ENCODE data around the gene RASEF.

Gene RASEF

GRCh38 chr9:82969291-82969690 is 93.7 kb downstream of the RASEF start:
- no peak for TF ChIP-seq MAX (IDR thresholded peaks at IDR 0.05)
- TF ChIP-seq EP300 (IDR thresholded peaks at IDR 0.05; ENCODE audit: borderline replicate concordance): no peak
- TF ChIP-seq FOXM1 (IDR thresholded peaks at IDR 0.05; ENCODE audit: borderline replicate concordance, low read depth): no peak
- no peak for TF ChIP-seq EGR1 (IDR thresholded peaks at IDR 0.05)
- no peak for TF ChIP-seq YY1 (IDR thresholded peaks at IDR 0.05; ENCODE audit: low read depth)
- TF ChIP-seq USF1 (IDR thresholded peaks at IDR 0.05): no peak
- TF ChIP-seq NFIC (IDR thresholded peaks at IDR 0.05): no peak
- no peak for TF ChIP-seq CREB1 (IDR thresholded peaks at IDR 0.05; ENCODE audit: low read depth)
- no peak for TF ChIP-seq RAD21 (IDR thresholded peaks at IDR 0.05; ENCODE audit: low read depth)
- TF ChIP-seq CEBPB (IDR thresholded peaks at IDR 0.05): no peak
- TF ChIP-seq TAF1 (IDR thresholded peaks at IDR 0.05; ENCODE audit: low read depth): no peak
- TF ChIP-seq TEAD4 (IDR thresholded peaks at IDR 0.05): no peak

DNA sequence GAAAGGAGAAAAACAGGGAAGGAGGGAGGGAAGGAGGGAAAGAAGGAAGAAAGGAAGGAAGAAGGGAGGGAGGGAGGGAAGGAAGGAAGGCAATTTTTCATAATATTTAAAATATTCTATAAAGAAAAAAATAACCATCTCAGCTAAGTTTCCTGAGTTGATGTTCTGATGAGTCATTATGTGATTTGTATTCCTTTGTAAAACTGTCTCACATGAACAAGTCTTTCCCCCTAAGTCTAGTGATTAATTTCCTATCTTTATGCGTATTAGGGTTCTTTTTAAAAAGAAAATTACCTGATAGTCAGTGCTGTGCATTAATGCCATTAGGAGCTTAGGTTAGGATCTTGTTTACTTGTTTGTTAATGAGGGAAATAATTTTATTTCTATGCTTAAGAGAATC is 94.1 kb downstream of the RASEF start:
- TF ChIP-seq TAF1 (IDR thresholded peaks at IDR 0.05; ENCODE audit: low read depth): no peak
- TF ChIP-seq USF1 (IDR thresholded peaks at IDR 0.05): no peak

DNA sequence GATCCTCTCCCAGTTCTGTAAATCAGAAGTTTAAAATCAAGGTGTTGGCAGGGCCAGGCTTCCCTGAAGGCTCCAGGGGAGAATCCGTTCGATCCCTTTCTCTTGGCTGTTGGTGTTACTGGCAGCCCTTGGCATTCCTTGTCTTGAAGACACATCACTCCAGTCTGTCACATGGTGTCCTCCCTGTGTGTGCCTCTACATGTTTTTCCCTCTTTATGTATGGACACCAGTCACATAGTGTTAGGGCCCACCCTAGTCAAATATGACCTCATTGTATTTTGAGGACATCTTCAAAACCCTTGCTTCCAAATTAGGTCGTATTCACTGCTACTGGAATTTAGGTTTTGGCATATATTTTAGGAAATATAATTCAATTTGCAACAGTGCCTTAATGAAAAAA is 94.6 kb downstream of the RASEF start:
- TF ChIP-seq FOXM1 (IDR thresholded peaks at IDR 0.05; ENCODE audit: borderline replicate concordance, low read depth) (no peak), TCF12 (IDR thresholded peaks at IDR 0.05; ENCODE audit: low read depth) (no peak), MAX (IDR thresholded peaks at IDR 0.05) (no peak), NFIC (IDR thresholded peaks at IDR 0.05) (no peak), CEBPB (IDR thresholded peaks at IDR 0.05) (no peak), YY1 (IDR thresholded peaks at IDR 0.05; ENCODE audit: low read depth) (no peak), ZBTB7A (IDR thresholded peaks at IDR 0.05; ENCODE audit: low read depth) (no peak), TEAD4 (IDR thresholded peaks at IDR 0.05) (no peak), TAF1 (IDR thresholded peaks at IDR 0.05; ENCODE audit: low read depth) (no peak), CREB1 (IDR thresholded peaks at IDR 0.05; ENCODE audit: low read depth) (no peak), EP300 (IDR thresholded peaks at IDR 0.05; ENCODE audit: borderline replicate concordance) (no peak)
- TF ChIP-seq, protein P1, sequence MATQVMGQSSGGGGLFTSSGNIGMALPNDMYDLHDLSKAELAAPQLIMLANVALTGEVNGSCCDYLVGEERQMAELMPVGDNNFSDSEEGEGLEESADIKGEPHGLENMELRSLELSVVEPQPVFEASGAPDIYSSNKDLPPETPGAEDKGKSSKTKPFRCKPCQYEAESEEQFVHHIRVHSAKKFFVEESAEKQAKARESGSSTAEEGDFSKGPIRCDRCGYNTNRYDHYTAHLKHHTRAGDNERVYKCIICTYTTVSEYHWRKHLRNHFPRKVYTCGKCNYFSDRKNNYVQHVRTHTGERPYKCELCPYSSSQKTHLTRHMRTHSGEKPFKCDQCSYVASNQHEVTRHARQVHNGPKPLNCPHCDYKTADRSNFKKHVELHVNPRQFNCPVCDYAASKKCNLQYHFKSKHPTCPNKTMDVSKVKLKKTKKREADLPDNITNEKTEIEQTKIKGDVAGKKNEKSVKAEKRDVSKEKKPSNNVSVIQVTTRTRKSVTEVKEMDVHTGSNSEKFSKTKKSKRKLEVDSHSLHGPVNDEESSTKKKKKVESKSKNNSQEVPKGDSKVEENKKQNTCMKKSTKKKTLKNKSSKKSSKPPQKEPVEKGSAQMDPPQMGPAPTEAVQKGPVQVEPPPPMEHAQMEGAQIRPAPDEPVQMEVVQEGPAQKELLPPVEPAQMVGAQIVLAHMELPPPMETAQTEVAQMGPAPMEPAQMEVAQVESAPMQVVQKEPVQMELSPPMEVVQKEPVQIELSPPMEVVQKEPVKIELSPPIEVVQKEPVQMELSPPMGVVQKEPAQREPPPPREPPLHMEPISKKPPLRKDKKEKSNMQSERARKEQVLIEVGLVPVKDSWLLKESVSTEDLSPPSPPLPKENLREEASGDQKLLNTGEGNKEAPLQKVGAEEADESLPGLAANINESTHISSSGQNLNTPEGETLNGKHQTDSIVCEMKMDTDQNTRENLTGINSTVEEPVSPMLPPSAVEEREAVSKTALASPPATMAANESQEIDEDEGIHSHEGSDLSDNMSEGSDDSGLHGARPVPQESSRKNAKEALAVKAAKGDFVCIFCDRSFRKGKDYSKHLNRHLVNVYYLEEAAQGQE (IDR thresholded peaks at IDR 0.05; ENCODE audit: low read depth): no peak

DNA sequence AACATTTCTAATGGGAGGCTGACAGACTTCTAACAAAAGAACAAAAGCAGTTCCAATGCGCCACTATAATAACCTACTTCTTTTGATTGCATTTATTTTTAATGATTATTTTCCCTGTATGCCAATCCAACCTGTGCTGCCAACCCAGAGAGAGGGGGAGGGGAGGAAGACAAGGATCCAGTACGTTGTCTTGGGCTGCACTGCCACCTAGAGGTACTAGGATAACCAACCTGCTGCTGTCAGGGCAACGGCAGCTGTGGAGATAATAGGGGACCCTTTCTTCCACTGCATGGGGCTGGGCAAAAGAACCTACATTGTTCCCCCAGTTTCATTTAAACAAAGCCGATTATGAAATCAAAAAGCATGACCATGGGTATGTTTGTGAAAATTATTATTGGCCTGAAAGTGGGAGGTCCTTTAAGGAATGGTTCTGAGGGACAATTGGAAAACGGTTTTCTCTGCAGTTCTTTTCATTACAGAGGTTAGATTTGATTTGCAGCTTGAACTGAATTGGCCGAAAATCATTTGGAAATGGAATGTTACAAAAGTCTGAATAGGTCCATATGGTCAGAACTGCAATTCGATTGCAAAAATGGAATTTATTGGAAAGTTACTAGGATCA is 101.3 kb downstream of the RASEF start:
- no peak for TF ChIP-seq FOXM1 (IDR thresholded peaks at IDR 0.05; ENCODE audit: borderline replicate concordance, low read depth)
- peak; percentile 97 for TF ChIP-seq RAD21 (IDR thresholded peaks at IDR 0.05; ENCODE audit: low read depth)

GRCh38 chr9:82957529-82958379 is 105.2 kb downstream of the RASEF start:
- TF ChIP-seq EGR1 (IDR thresholded peaks at IDR 0.05) (no peak), TCF12 (IDR thresholded peaks at IDR 0.05; ENCODE audit: low read depth) (0 out of 2 replicates have a peak, but pooled peaks have one; percentile 24), CREB1 (IDR thresholded peaks at IDR 0.05; ENCODE audit: low read depth) (no peak), NFIC (IDR thresholded peaks at IDR 0.05) (no peak; the same call in 1 of the 2 replicates), TAF1 (IDR thresholded peaks at IDR 0.05; ENCODE audit: low read depth) (no peak)

DNA sequence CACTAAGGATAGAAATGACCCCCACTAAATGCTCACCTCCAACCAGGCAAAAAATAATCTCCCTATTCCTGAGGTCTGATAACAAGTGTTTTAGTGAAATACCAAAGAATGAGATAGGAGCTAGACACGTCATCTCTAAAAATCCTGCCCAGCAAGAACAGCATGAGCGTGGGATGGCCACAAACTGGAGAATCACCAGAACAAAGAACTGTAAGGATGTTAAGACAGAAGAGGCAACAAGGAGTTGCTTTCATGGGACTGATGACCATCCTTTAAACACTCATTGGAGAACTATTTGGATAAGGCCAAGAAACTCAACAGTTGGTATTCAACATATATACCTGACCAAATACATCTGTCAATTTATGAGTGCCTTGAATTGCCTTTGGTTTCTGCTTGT is 113.7 kb downstream of the RASEF start:
- TF ChIP-seq EP300 (IDR thresholded peaks at IDR 0.05; ENCODE audit: borderline replicate concordance): no peak
- TF ChIP-seq EGR1 (IDR thresholded peaks at IDR 0.05): no peak
- no peak for TF ChIP-seq TCF12 (IDR thresholded peaks at IDR 0.05; ENCODE audit: low read depth)
- no peak for TF ChIP-seq MAX (IDR thresholded peaks at IDR 0.05)
- TF ChIP-seq FOXM1 (IDR thresholded peaks at IDR 0.05; ENCODE audit: borderline replicate concordance, low read depth): no peak

DNA sequence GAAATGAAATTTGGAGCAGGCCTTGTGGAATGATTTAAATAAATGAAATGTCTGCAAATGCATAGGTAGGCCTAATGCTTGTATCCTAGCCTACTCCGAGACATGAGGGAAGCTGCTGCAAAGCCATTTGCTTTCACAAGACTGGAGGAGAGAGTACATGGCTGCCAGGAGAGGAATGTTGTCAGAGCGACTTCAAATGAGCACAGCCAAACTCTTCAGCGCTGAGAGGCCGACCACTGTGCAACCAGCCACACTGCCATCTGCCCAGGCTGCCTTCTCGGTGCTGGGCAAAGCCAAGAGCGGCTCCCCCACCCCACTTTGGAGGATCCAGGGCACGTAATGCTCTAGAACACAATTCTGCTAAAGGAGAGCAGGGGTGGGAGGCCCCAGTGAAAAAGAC is 122.6 kb downstream of the RASEF start:
- TF ChIP-seq TAF1 (IDR thresholded peaks at IDR 0.05; ENCODE audit: low read depth) (no peak), ZBTB7A (IDR thresholded peaks at IDR 0.05; ENCODE audit: low read depth) (no peak), USF1 (IDR thresholded peaks at IDR 0.05) (no peak), CREB1 (IDR thresholded peaks at IDR 0.05; ENCODE audit: low read depth) (no peak), FOXM1 (IDR thresholded peaks at IDR 0.05; ENCODE audit: borderline replicate concordance, low read depth) (no peak), RAD21 (IDR thresholded peaks at IDR 0.05; ENCODE audit: low read depth) (no peak), NFIC (IDR thresholded peaks at IDR 0.05) (no peak), MAX (IDR thresholded peaks at IDR 0.05) (no peak), TEAD4 (IDR thresholded peaks at IDR 0.05) (no peak), CEBPB (IDR thresholded peaks at IDR 0.05) (no peak), YY1 (IDR thresholded peaks at IDR 0.05; ENCODE audit: low read depth) (no peak), EGR1 (IDR thresholded peaks at IDR 0.05) (no peak), EP300 (IDR thresholded peaks at IDR 0.05; ENCODE audit: borderline replicate concordance) (no peak), TCF12 (IDR thresholded peaks at IDR 0.05; ENCODE audit: low read depth) (no peak)
- TF ChIP-seq, protein P1 (IDR thresholded peaks at IDR 0.05; ENCODE audit: low read depth): no peak
